C4-2B (cell line): ENCODE data around the gene SEZ6L2.

Experiments used
- H3K27ac ChIP-seq: fragments of 450-650 bp; 2 replicates; pipeline ENCODE4 v1.5.1; 2017
- CTCF ChIP-seq: fragments of 450-650 bp; conservative IDR thresholded peaks from 2 replicates; pipeline ENCODE4 v1.5.1; 2017; ENCODE audit warnings: mild to moderate bottlenecking
- ZFX ChIP-seq: fragments of 450-650 bp; IDR thresholded peaks from 2 replicates; pipeline ENCODE4 v1.6.1; 2017

SEZ6L2 gene

GRCh38 chr16:29925781-29926710, 26.7 kb upstream of the SEZ6L2 start, which contains the start of gene KCTD13:
KCTD13 (minus strand) TSS chr16:29926226; CDS start chr16:29926033, 193 bp downstream.
- peak within 1 kb of the TSS; percentile 88 for H3K27ac ChIP-seq
- no peak for TF ChIP-seq CTCF
- peak; percentile 60 for TF ChIP-seq ZFX

- H3K27ac ChIP-seq, result peak overlapping the region; percentile 88
- no peak for TF ChIP-seq ZFX
- no peak for TF ChIP-seq CTCF
Measured at GRCh38 chr16:29925105-29925756, 25.9 kb upstream of the SEZ6L2 start.

GRCh38 chr16:29922986-29923501, 23.7 kb upstream of the SEZ6L2 start:
- no peak for TF ChIP-seq ZFX
- TF ChIP-seq CTCF, result no peak
- no peak overlapping the region for H3K27ac ChIP-seq

- TF ChIP-seq CTCF, result no peak
- TF ChIP-seq ZFX, result no peak
Measured at GRCh38 chr16:29922326-29922725, 23.0 kb upstream of the SEZ6L2 start.

GRCh38 chr16:29921034-29921385, 21.7 kb upstream of the SEZ6L2 start:
- no peak overlapping the region for H3K27ac ChIP-seq
- TF ChIP-seq ZFX (no peak), CTCF (no peak)

More at GRCh38 chr16:29922326-29922725, 23.0 kb upstream of the SEZ6L2 start:
- H3K27ac ChIP-seq, result no peak overlapping the region

- TF ChIP-seq CTCF (no peak), ZFX (no peak)
- no peak overlapping the region for H3K27ac ChIP-seq
Measured at GRCh38 chr16:29920288-29921033, 21.1 kb upstream of the SEZ6L2 start.
